Renal cortical epithelial cell (primary cell): Measurements from ENCODE around the gene LCA5. TPM values are rescaled to one million over a fixed set of nuclear protein-coding genes. Genes with fewer than 3 reads are reported as not detected.
"Not testable (repeated sequence)": the region's sequence is repeated elsewhere in the genome, so short reads cannot be mapped to it uniquely, and the experiment has no call there.

ENCODE experiments used
- DNase-seq: peaks from one replicate; pipeline ENCODE4 v3.0.0-alpha.2; 2011; ENCODE audit warnings: low read depth
- total RNA-seq: library from RNA; depleted of rRNA; stranded (reverse); fragments of >200 nt; gene quantifications from 2 replicates; pipeline ENCODE4 v1.2.3, GENCODE V29; 2014

LCA5 gene
- 8.3 and 24.0 TPM in 2 replicates for total RNA-seq

DNA sequence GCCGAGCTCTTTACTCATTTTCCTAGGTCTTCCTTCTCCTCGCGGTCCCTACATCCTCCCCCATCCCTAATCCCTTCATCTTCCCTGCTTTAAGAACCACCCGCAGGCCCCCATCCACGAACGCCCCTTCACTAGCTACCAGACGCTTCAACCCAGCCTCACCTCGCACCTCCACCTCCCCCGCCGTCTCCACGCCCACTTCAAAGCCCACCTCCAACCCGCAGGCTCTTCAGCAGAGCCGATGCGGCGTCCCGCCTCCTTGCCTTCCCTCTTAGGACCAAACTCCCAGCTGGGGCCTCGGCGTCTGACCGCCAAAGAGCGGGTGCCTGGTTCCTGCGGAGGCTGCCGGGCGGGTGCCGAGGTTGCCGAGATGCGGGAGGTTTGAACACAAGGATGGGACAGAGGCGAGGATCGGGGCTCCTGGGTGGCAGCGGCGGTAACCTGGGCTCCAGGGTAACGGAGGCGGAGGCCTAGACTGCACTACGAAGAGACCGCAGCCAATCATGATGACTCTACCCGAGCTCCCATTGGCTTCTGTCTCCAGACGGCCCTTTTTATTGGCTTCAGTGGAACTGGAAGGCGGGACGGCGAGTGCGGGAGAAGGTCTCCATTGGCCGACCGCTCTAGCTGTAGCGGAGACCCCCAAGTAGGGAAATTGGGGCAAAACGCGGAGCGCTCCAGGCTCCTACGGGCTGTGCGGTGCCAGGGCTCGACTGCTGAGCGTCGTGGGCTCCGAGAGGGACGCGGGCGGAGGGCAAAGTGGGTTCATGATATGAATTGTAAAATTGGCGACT is at the start of gene LCA5:
TSS of gene LCA5 (minus strand) at position 477 of the 794 bp plus-strand sequence. CDS start 18,536 bp downstream, outside the sequence.
- DNase-seq = peak; percentile 94

DNA sequence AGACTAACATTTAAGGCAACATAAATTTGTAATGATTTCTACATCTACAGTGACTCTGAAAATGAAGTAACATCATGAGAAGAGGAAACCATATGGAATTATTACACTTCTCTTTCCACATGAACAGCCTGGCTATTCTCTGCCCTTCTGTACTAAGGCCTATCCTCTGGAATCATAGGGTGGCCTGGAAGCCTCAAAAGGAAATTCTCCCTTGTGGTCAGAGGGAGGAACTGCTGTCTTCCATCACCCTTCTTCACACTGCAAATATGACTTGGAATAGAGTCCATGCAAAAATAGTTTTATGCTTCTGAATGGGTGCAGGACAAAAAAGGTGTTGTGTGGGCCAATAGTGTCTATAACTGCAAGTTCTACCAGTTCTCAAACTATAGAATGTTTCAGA is 49.3 kb upstream of the LCA5 start:
- no peak for DNase-seq

DNA sequence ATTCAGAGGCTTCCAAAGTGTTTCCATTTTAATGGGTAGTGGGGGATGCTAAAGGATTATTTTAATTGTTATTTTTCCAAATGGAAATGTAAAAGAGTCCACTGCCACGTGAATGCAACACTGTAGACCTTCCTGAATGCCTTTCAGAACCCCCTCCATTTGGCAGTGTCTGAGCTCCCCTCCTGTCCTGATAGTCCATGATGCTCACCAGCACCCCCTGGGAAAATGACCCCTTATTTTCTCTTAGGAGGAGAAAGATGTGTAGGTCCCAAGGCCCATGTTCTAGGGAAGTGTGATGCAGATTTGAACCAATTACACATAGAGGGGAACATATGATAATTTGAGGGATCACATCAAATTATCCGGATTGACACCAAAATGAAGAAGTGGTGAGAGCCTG is 47.1 kb upstream of the LCA5 start:
- no peak for DNase-seq

DNA sequence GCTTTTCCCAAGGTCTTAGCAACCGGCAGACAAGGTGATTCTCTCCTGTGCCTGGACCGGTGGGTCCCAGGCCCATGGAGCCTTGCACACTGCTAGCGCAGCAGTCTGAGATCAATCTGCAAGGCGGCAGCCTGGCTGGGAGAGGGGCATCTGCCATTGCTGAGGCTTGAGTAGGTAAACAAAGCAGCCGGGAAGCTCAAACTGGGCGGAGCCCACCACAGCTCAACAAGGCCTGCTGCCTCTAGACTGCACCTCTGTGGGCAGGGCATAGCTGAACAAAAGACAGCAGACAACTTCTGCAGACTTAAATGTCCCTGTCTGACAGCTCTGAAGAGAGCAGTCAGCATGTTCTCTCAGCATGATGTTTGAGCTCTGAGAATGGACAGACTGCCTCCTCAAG is 40.7 kb upstream of the LCA5 start:
- not testable (repeated sequence) for DNase-seq

DNA sequence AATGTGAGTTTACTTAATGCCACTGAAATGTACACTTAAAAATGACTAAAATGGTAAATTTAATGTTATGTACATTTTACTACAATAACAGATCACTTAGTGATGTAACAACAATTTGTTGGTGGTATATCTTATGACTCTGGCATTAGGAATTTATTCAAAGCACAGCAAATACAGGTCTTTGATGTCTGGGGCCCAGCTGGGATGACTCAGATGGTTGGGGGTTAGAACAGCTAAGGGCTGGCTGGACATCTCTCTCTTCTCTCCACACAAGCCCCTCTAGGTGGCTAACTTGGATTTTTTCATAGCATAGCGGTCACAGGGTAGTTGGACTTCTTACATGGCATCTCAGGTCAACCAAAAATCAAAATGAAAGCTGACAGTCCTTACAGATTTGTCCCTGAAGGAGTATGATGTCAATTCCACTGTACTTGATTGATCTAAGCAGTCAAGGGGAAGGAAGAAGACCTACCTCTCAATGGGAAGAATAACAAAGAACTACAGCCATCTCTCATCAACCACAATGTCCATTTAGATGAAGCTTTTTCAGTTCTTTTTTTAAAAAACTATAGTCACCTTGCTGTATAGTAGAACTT is 37.5 kb upstream of the LCA5 start:
- DNase-seq = peak; percentile 75

DNA sequence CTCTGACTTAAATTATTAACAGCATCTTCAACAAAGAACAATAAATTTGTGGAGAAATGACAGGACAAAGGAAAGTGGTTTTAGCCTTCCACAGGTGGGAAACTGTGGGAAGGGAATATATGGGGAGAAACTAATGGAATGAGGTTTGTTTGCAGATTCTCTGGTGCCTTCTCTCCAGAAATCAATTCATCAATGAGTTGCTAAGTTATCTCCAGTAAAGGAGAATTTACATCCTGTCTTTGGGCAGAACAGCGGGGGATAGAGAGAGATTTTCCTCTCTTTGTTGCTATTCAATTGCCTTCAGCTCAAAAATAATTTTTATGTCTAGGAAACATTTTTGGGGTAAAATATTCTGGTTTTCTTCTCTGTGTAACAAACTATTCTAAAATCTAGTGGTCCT is 36.9 kb upstream of the LCA5 start:
- peak; percentile 38 for DNase-seq

DNA sequence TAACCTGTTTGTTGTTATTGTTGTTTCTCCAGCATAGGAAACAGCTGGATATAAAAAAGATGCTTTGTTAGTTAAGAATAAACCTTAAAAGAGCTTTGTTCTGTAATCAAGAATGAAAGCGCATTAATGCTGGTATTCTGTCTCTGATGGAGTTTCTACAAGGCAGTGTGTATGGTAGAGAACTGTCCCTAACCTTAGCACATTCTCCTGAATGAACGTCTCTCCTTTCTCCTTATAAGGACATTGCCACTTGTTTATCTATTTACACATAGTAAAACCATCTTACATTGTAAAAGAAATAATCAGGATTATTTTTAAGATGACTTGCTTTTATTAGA is 33.8 kb upstream of the LCA5 start:
- no peak for DNase-seq

DNA sequence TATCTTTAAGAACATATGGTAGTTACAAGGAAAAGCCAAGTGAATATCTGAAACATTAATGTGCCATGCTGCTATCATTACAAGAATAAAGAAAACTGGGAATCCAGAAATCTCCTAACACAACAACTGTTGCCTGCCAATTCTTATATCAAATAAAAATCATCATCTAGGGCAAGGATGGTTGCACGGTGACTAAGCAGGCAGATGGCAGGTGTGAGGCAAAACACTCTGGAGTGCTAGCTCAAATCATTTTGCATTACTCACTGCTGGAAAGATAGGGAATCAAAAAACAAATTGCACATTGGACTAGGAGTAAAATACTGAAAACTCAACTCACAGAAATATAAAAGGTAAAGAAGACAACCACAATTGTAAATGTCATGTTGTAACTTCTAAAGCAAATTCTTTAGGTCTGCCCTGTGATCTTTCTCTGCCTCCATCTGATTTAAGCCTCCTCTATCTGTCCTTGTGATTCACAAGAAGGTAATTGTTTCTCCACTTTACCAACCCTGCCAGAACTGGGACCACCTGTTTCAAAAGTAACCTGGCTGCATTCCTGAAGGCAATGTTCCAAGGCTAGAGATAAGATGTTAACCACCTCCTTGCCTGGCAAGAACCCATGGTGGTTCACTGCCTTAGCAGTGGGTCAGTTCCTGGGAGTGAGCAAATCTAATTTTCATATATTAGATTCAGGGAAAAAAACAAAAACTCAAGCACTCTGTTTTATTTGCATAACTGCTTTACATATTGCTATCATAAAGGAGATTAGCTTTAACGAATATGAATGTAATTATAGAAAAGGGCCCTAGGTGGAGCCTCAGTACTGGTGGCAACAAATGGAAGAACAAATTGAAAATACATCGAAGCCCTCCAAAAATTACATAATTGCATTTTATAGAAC is 33.1 kb upstream of the LCA5 start:
- DNase-seq = peak; percentile 70

DNA sequence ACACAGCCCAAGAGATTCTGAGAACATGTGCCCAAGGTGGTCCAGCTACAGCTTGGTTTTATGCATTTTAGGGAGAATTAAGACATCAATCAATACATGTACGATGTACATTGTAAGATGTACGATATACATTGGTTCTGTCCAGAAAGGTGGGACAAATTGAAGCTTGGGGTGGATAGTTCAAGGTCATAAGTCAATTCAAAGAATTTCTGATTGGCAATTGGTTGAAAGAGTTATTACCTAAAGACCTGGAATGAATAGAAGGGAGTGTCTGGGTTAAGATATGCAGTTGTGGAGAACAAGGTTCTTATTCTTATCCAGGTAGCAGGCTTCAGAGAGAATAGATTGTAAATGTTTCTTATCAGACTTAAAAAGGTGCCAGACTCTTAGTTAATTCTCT is 31.8 kb upstream of the LCA5 start:
- no peak for DNase-seq

DNA sequence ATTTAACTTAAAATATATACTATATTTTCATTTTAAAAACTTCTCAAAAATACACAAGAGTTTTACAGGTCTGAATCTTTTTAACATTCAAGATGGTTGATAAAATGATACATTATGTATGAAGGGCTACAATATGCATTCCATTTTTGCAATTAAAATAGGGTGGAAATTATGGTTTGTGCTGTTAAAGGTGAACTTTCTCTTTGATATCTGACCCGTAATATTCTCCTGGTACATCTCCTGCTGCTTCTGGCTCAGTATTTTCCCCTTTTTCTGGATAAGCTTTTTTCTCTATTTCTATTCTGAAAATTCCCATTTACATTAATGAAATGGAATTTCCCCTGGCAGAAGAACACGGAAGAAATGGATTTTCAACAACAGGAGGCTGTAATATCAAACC is 27.4 kb upstream of the LCA5 start:
- no peak for DNase-seq

DNA sequence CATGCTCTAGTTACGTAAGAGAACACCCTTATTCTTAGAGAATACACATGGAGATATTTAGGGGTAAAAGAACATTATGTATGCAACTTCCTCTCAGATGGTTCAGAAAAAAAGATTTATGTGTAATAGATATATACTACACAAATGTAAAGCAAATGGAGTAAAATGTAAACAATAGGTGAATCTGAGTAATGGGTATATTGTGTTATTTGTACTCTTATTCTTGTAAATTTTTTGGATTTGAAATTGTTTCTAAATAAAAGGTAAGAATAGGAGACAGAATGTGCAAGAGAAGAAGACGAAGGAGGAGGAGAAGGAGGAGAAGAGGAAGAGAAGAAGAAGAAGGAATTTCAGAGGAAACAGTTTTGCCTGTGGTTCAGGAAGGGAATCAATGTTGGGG is 22.5 kb upstream of the LCA5 start:
- DNase-seq = no peak

DNA sequence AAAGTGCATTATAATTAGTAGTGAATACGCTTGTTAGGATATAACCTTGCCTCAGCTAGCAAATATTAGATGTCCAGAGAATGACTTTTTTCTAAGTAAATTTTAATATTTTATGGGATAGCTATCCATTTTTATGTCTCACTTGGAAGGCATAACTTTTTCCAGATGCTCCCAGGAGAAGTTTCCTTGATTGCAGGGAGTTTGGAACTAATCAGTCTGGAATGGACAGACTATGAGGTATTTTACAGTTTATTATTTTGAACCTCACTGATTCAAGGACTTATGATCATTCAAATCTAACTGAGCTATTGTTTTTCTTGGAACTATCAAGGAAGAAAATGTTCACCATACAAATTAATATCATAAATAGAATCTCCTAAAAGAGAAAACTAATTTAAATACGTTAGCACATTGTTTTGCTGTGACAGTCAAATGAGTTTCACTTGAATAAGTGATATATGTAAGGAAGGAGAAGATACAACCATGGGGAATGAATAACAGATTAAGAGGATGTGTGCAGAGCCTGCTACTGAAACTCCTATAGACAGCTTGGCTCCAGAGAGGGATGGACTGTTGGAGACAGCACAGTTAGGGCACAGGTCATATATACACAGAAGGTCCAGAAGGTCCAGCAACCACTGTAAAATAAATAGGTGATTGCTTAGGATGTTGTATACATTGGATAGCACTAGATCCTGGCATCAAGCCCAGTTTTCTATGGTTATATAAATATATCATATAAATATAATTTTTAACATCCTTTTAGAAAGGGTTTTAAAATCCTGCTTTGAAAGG is 20.6 kb upstream of the LCA5 start:
- no peak for DNase-seq

DNA sequence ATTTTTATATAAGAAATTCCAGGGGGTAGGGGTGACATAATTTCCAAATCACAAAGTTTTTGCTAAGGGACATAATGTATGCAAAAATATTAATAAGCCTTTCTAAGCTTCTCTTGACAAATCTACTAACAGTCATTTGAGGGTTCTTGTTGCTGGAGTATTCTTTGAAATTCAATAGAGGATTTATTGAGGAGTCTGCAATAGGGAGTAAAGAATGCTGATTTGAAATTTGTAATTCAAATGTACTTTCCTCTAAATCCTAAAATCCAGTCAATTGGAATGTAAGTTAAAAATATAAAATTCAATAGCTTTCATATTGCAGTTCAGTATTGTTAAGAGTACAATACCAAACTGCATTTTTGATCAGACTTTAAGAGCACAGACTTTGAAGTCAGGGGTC is 17.1 kb upstream of the LCA5 start:
- DNase-seq = no peak

DNA sequence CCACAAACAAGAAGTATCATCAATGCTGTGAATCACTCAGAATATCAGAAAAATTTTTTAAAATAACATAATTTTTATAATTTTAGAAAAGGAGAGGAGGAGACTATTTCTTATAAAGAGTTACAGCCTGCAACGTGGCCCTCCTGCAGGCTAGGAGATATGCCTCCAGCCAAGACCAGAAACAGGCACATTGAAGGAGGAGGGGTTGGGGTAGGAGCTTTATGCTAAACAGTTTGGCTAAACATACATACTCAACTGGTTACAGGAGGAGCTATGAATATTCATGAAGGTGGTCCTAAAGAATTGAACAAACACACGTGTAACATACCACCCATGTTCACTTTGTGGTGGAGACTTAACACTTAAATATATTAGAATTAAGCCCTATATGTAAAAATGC is 14.2 kb upstream of the LCA5 start:
- no peak for DNase-seq

DNA sequence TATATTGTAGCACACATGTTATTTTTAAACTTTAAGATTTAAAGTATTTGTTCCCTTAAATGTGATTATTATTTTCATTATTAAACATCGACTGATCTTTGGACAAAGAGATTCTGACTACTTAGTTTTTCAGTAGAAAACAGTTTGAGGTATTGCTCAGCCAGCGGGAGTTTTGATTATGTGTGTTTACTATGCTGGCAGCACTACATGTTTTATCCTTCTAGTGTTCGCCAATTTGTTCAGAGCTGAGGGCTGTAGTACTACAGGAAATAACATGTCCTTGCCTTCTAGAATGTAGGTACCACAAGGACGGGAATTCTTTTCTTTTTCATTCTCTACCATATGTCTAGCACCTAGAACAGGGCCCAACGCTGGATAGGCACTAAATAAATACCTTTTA is 11.1 kb upstream of the LCA5 start:
- no peak for DNase-seq

DNA sequence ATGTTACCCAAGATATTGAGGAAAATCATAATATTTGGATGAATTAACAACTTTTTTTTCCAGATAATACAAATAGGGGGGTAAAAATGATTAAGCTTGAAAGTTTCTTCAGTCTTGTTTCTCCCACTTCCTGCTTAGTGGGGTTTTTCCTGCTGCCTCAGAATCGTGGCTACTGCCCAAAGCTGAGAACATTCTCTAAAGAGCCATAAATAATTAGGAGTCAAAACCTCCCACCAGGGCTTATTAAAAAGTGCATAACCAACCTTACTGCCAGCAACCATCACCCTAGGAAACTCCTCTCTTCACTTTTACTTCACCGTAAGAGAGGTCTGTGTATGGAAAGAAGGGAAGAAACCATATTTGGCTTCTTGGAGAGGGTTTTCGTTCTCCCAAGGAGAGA is 9.0 kb upstream of the LCA5 start:
- DNase-seq = peak; percentile 54

DNA sequence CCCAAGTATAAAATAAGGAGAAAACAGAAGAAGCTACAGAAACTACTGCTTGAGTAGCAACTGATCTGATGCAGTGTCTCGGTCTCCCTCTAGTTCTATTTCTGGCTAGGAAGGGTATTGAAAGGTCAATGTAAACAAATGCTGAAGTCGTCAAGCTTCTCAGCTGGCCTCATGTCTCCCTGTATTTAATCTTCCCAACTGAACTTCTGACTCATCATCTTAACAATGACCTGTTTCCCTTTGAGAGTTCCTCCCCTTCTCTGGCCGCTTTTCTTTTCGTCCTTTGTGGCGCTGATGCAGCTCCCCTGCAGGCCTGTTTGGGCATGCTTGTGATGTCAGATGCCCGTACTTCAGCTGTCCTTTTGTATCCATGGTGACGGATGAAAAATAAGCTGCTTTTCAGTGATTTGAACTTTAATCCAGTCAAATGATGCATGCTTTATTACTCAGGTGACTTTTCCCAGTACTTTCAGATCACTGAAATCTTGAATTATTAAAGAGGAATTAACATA is 7.8 kb upstream of the LCA5 start:
- peak; percentile 99 for DNase-seq

DNA sequence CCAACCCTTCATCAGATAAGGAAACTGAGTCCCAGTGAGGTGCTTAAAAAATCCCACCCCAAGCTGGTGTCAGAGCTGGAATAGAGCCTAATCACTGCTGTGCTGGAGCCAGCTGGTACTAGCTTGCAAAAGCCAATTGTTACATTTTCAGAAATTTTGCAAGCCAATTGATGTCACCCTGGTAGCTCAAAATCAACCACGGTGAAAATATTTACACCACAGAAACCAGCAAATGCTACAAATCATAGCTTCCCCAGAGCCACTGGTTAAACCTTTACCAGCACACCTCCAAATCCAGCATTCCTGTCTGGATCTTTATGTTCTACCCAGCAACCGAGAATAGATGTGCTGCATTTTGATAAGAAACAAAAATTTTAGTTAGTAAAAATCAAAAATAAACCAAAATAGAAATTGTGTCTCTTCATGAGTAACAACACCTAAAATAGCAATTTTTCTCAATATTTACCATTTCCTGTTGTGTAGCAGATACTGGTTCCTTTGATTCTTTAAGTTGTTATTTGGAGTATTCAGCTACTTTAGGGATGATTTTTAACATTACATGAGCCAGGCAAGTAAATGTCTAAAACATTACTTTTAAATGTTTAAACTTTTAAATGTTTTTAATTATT is 7.2 kb upstream of the LCA5 start:
- DNase-seq = peak; percentile 94

DNA sequence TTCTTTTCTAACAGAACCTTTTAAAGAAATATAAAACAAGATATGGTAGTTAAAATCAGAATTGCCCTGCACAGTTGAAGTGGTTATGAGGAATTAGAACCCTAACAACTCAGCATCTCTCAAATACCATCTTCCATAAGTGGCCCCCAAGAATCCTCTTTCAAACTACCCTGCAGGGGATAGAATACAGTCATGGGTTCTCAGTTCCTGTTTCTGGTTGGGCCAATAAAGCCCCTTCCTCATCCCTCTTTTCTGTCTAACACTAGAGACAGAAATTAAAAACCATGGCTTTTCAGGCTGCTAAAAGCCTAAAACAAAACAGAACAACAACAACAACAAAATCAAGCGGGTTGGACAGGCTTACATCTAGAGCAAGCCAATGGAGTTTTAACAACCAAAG is 6.7 kb upstream of the LCA5 start:
- no peak for DNase-seq

DNA sequence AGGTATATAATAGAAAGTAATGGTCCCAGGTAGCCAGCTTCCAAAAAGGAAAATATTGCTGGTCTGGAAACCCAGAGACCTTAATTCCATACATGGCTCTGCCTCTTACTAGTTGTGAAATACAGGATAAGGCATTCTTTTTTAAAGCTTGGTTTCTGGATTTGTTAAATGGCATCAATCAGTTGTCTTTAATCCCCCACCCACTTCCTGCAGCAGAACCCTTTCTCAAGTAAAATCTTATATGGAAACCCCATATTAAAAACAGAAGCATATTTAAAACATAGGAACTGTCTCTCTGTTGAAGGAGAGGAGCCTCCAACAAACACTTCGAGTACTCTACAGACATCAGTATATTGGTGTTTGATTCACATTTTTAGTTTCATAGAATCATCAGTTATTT is 6.2 kb upstream of the LCA5 start:
- DNase-seq = no peak
